ENCODE measurements around the gene CNTNAP2.

Gene CNTNAP2

GRCh38 chr7:148129023-148129422 is 2012.4 kb downstream of the CNTNAP2 start:
- Histone ChIP-seq H2BK120ac (ENCODE audit: insufficient read depth, low read length, poor library complexity) (no peak overlapping the region), H3K4me1 (ENCODE audit: control insufficient read depth in 1 of 2, insufficient read depth in 2 of 2, low read length in 2 of 2) (no peaks in the 10 kb centered on the region), H2BK5ac (ENCODE audit: low read depth, low read length, poor library complexity) (no peak overlapping the region), H3K4me2 (ENCODE audit: low read length) (no peak overlapping the region), H2AFZ (ENCODE audit: insufficient read depth, low read length, poor library complexity) (no peak overlapping the region), H3K36me3 (ENCODE audit: control insufficient read depth in 1 of 2, insufficient read depth in 2 of 2, low read length in 2 of 2) (no peaks in the 10 kb centered on the region), H4K91ac (ENCODE audit: low read depth, low read length) (no peak overlapping the region), H3K18ac (ENCODE audit: low read length) (no peak overlapping the region), H3K4me3 (ENCODE audit: low read depth, low read length) (no peak overlapping the region), H3K79me2 (ENCODE audit: control insufficient read depth, insufficient read depth, low read length, poor library complexity) (no peaks in the 10 kb centered on the region), H3K23ac (ENCODE audit: low read length) (no peak overlapping the region), H4K8ac (ENCODE audit: low read depth, low read length) (no peak overlapping the region), H3K4ac (ENCODE audit: low read depth, low read length) (no peak overlapping the region), H3K79me1 (ENCODE audit: low read length) (no peaks in the 10 kb centered on the region), H4K12ac (ENCODE audit: low read depth, low read length) (no peak overlapping the region), H3K9ac (ENCODE audit: low read length) (no peak overlapping the region), H3K27ac (ENCODE audit: low read depth, low read length) (no peak overlapping the region), H3K14ac (ENCODE audit: low read length) (no peak overlapping the region), H3K27me3 (ENCODE audit: insufficient read depth, low read length) (no peaks in the 10 kb centered on the region), H2AK5ac (ENCODE audit: low read length) (no peak overlapping the region), H2BK12ac (ENCODE audit: low read length) (no peak overlapping the region), H3K9me3 (ENCODE audit: insufficient read depth, low read depth, low read length) (peaks cover 1% of the 10 kb centered on the region)
- no CpG with 5 or more reads among the region's 6 CpGs for WGBS (ENCODE audit: extremely low coverage, insufficient coverage, insufficient read length)
- DNase-seq = no peak

GRCh38 chr7:148135116-148135515 is 2018.5 kb downstream of the CNTNAP2 start:
- Histone ChIP-seq H3K23ac (ENCODE audit: low read length) (no peak overlapping the region), H2AFZ (ENCODE audit: insufficient read depth, low read length, poor library complexity) (no peak overlapping the region), H3K4me3 (ENCODE audit: low read depth, low read length) (no peak overlapping the region), H3K4me1 (ENCODE audit: control insufficient read depth in 1 of 2, insufficient read depth in 2 of 2, low read length in 2 of 2) (no peaks in the 10 kb centered on the region), H2BK12ac (ENCODE audit: low read length) (no peak overlapping the region), H3K79me2 (ENCODE audit: control insufficient read depth, insufficient read depth, low read length, poor library complexity) (no peaks in the 10 kb centered on the region), H3K36me3 (ENCODE audit: control insufficient read depth in 1 of 2, insufficient read depth in 2 of 2, low read length in 2 of 2) (no peaks in the 10 kb centered on the region), H3K4ac (ENCODE audit: low read depth, low read length) (no peak overlapping the region), H4K12ac (ENCODE audit: low read depth, low read length) (no peak overlapping the region), H2BK5ac (ENCODE audit: low read depth, low read length, poor library complexity) (no peak overlapping the region), H3K79me1 (ENCODE audit: low read length) (no peaks in the 10 kb centered on the region), H3K27me3 (ENCODE audit: insufficient read depth, low read length) (no peaks in the 10 kb centered on the region), H3K27ac (ENCODE audit: low read depth, low read length) (no peak overlapping the region), H4K8ac (ENCODE audit: low read depth, low read length) (no peak overlapping the region), H3K18ac (ENCODE audit: low read length) (no peak overlapping the region), H3K4me2 (ENCODE audit: low read length) (no peak overlapping the region), H3K9me3 (ENCODE audit: insufficient read depth, low read depth, low read length) (no peaks in the 10 kb centered on the region), H3K14ac (ENCODE audit: low read length) (no peak overlapping the region), H3K9ac (ENCODE audit: low read length) (no peak overlapping the region), H2BK120ac (ENCODE audit: insufficient read depth, low read length, poor library complexity) (no peak overlapping the region), H2AK5ac (ENCODE audit: low read length) (no peak overlapping the region), H4K91ac (ENCODE audit: low read depth, low read length) (no peak overlapping the region)
- DNase-seq = peak; percentile 9 to 46
- no CpG with 5 or more reads among the region's 2 CpGs for WGBS (ENCODE audit: extremely low coverage, insufficient coverage, insufficient read length)

GRCh38 chr7:148135997-148136396 is 2019.4 kb downstream of the CNTNAP2 start:
- Histone ChIP-seq H3K27ac (ENCODE audit: low read depth, low read length) (no peak overlapping the region), H4K91ac (ENCODE audit: low read depth, low read length) (no peak overlapping the region), H3K9ac (ENCODE audit: low read length) (no peak overlapping the region), H2AFZ (ENCODE audit: insufficient read depth, low read length, poor library complexity) (no peak overlapping the region), H3K4ac (ENCODE audit: low read depth, low read length) (no peak overlapping the region), H4K8ac (ENCODE audit: low read depth, low read length) (no peak overlapping the region), H3K18ac (ENCODE audit: low read length) (no peak overlapping the region), H2BK120ac (ENCODE audit: insufficient read depth, low read length, poor library complexity) (no peak overlapping the region), H3K9me3 (ENCODE audit: insufficient read depth, low read depth, low read length) (no peaks in the 10 kb centered on the region), H2AK5ac (ENCODE audit: low read length) (no peak overlapping the region), H3K36me3 (ENCODE audit: control insufficient read depth in 1 of 2, insufficient read depth in 2 of 2, low read length in 2 of 2) (no peaks in the 10 kb centered on the region), H4K12ac (ENCODE audit: low read depth, low read length) (no peak overlapping the region), H3K79me1 (ENCODE audit: low read length) (no peaks in the 10 kb centered on the region), H2BK12ac (ENCODE audit: low read length) (no peak overlapping the region), H3K4me2 (ENCODE audit: low read length) (no peak overlapping the region), H3K23ac (ENCODE audit: low read length) (no peak overlapping the region), H3K4me3 (ENCODE audit: low read depth, low read length) (no peak overlapping the region), H3K79me2 (ENCODE audit: control insufficient read depth, insufficient read depth, low read length, poor library complexity) (no peaks in the 10 kb centered on the region), H3K27me3 (ENCODE audit: insufficient read depth, low read length) (no peaks in the 10 kb centered on the region), H3K14ac (ENCODE audit: low read length) (no peak overlapping the region), H2BK5ac (ENCODE audit: low read depth, low read length, poor library complexity) (no peak overlapping the region), H3K4me1 (ENCODE audit: control insufficient read depth in 1 of 2, insufficient read depth in 2 of 2, low read length in 2 of 2) (no peaks in the 10 kb centered on the region)
- no peak for DNase-seq
- 90% methylated on average over 1 of the region's 3 CpGs for WGBS (ENCODE audit: extremely low coverage, insufficient coverage, insufficient read length)

GRCh38 chr7:148142660-148143248 is 2026.2 kb downstream of the CNTNAP2 start:
- Histone ChIP-seq H3K23ac (ENCODE audit: low read length) (no peak overlapping the region), H3K18ac (ENCODE audit: low read length) (no peak overlapping the region), H3K9me3 (ENCODE audit: insufficient read depth, low read depth, low read length) (peaks cover 2% of the 10 kb centered on the region), H4K91ac (ENCODE audit: low read depth, low read length) (no peak overlapping the region), H3K27ac (ENCODE audit: low read depth, low read length) (no peak overlapping the region), H2BK120ac (ENCODE audit: insufficient read depth, low read length, poor library complexity) (no peak overlapping the region), H2AFZ (ENCODE audit: insufficient read depth, low read length, poor library complexity) (no peak overlapping the region), H3K9ac (ENCODE audit: low read length) (no peak overlapping the region), H3K36me3 (ENCODE audit: control insufficient read depth in 1 of 2, insufficient read depth in 2 of 2, low read length in 2 of 2) (no peaks in the 10 kb centered on the region), H3K79me1 (ENCODE audit: low read length) (no peaks in the 10 kb centered on the region), H3K14ac (ENCODE audit: low read length) (no peak overlapping the region), H2BK5ac (ENCODE audit: low read depth, low read length, poor library complexity) (no peak overlapping the region), H4K8ac (ENCODE audit: low read depth, low read length) (no peak overlapping the region), H3K79me2 (ENCODE audit: control insufficient read depth, insufficient read depth, low read length, poor library complexity) (no peaks in the 10 kb centered on the region), H3K27me3 (ENCODE audit: insufficient read depth, low read length) (no peaks in the 10 kb centered on the region), H3K4me3 (ENCODE audit: low read depth, low read length) (no peak overlapping the region), H3K4ac (ENCODE audit: low read depth, low read length) (no peak overlapping the region), H2AK5ac (ENCODE audit: low read length) (no peak overlapping the region), H3K4me2 (ENCODE audit: low read length) (no peak overlapping the region), H4K12ac (ENCODE audit: low read depth, low read length) (no peak overlapping the region), H2BK12ac (ENCODE audit: low read length) (no peak overlapping the region), H3K4me1 (ENCODE audit: control insufficient read depth in 1 of 2, insufficient read depth in 2 of 2, low read length in 2 of 2) (peaks cover 0 to 1% of the 10 kb centered on the region in 2 experiments)
- DNase-seq = peak in 1 of 2 donors; percentile 57
- WGBS (ENCODE audit: extremely low coverage, insufficient coverage, insufficient read length) = no CpG with 5 or more reads among the region's 4 CpGs
